HG03066 (cell line): ENCODE measurements around the gene FKBP10.
"Not testable (repeated sequence)": the region's sequence is repeated elsewhere in the genome, so short reads cannot be mapped to it uniquely, and the experiment has no call there.

Experiments
- ATAC-seq: cut with Tn5 transposase; IDR thresholded peaks from one replicate; pipeline ENCODE4 v1.9.1; 2021; ENCODE audit warnings: low read depth; ENCODE audit not compliant: unreplicated experiment

Gene FKBP10

GRCh38 chr17:41836550-41837196 is 23.9 kb downstream of the FKBP10 start:
- ATAC-seq, result no peak

GRCh38 chr17:41837761-41838538 is 25.1 kb downstream of the FKBP10 start, which contains the start of gene KLHL10:
KLHL10 (plus strand) TSS chr17:41837825; CDS start chr17:41837933, 108 bp downstream.
- ATAC-seq, result no peak

- ATAC-seq, result not testable (repeated sequence)
Observed at GRCh38 chr17:41839448-41839847, 26.6 kb downstream of the FKBP10 start.

GRCh38 chr17:41840781-41841180 is 28.0 kb downstream of the FKBP10 start:
- not testable (repeated sequence) for ATAC-seq

GRCh38 chr17:41844971-41845370 is 32.2 kb downstream of the FKBP10 start:
- ATAC-seq, result no peak

GRCh38 chr17:41848788-41849187 is 36.0 kb downstream of the FKBP10 start:
- ATAC-seq, result no peak

- no peak for ATAC-seq
Observed at GRCh38 chr17:41849251-41849990, 36.6 kb downstream of the FKBP10 start.

- not testable (repeated sequence) for ATAC-seq
Observed at GRCh38 chr17:41851382-41851781, 38.6 kb downstream of the FKBP10 start.

- no peak for ATAC-seq
Observed at GRCh38 chr17:41860254-41860931, 47.6 kb downstream of the FKBP10 start.

- ATAC-seq, result no peak
Observed at GRCh38 chr17:41863074-41863848, 50.5 kb downstream of the FKBP10 start.

- peak; percentile 26 for ATAC-seq
Observed at GRCh38 chr17:41864498-41864835, 51.7 kb downstream of the FKBP10 start.

GRCh38 chr17:41864836-41865595 is 52.2 kb downstream of the FKBP10 start, which contains the start of gene KLHL11:
KLHL11 (minus strand) TSS chr17:41865423; CDS start chr17:41865370, 53 bp downstream.
- ATAC-seq, result peak; percentile 76

- no peak for ATAC-seq
Observed at GRCh38 chr17:41865596-41865893, 52.7 kb downstream of the FKBP10 start.

- no peak for ATAC-seq
Observed at GRCh38 chr17:41868568-41868967, 55.8 kb downstream of the FKBP10 start.

GRCh38 chr17:41869426-41869825 is 56.6 kb downstream of the FKBP10 start:
- no peak for ATAC-seq

GRCh38 chr17:41870097-41870496 is 57.3 kb downstream of the FKBP10 start:
- ATAC-seq, result no peak

- ATAC-seq, result no peak
Observed at GRCh38 chr17:41870627-41871026, 57.8 kb downstream of the FKBP10 start.

- no peak for ATAC-seq
Observed at GRCh38 chr17:41871789-41872188, 59.0 kb downstream of the FKBP10 start.
